ENCODE data around the gene SLC22A14. TPM values are rescaled to one million over a fixed set of nuclear protein-coding genes. Genes with fewer than 3 reads are reported as not detected.

Gene SLC22A14
- total and polyA plus RNA-seq, 9 of the 15 experiments (the other 6 are each of a cell fraction or from before 2014, with no cell fraction given) = 0.03 to 0.07 TPM; not detected in 7

GRCh38 chr3:38346587-38347410 is 64.7 kb downstream of the SLC22A14 start, which contains the start of gene XYLB (continued):
- TF ChIP-seq TSC22D4 (tag; IDR thresholded peaks at IDR 0.05) (no peak), TAL1 (IDR thresholded peaks at IDR 0.05) (no peak), CHAMP1 (IDR thresholded peaks at IDR 0.05) (no peak), DACH1 (IDR thresholded peaks at IDR 0.05; ENCODE audit: partially characterized antibody) (no peak), PRPF4 (IDR thresholded peaks at IDR 0.05; ENCODE audit: insufficient read depth, low read depth, low read length, poor library complexity, severe bottlenecking) (no peak), SLC30A9 (CRISPR knock-in tag; IDR thresholded peaks at IDR 0.05) (no peak), KHSRP (IDR thresholded peaks at IDR 0.05) (no peak), ARID3B (CRISPR knock-in tag; IDR thresholded peaks at IDR 0.05; ENCODE audit: borderline replicate concordance) (no peak), ZNF830 (CRISPR knock-in tag; IDR thresholded peaks at IDR 0.05) (peak; percentile 9; the same call in 1 of the 2 replicates), BRD9 (IDR thresholded peaks at IDR 0.05; ENCODE audit: low read depth, partially characterized antibody) (no peak), SNAPC5 (CRISPR knock-in tag; IDR thresholded peaks at IDR 0.05) (no peak), JUNB (CRISPR knock-in tag; conservative IDR thresholded peaks at IDR 0.05) (no peak), HDAC2 (IDR thresholded peaks at IDR 0.05) (peak; percentile 28), ZNF507 (tag; conservative IDR thresholded peaks at IDR 0.05) (no peak), ESRRA (IDR thresholded peaks at IDR 0.05; ENCODE audit: borderline replicate concordance, low read depth) (peak; percentile 55; the same call in 1 of the 2 replicates), STAT5A (IDR thresholded peaks at IDR 0.05; ENCODE audit: borderline replicate concordance, low read length) (no peak), NCOA1 (IDR thresholded peaks at IDR 0.05; ENCODE audit: low read depth) (no peak), CEBPZ (IDR thresholded peaks at IDR 0.05; ENCODE audit: borderline replicate concordance, low read depth, low read length) (no peak), SNIP1 (IDR thresholded peaks at IDR 0.05; ENCODE audit: low read depth) (no peak), ZNF561 (CRISPR knock-in tag; conservative IDR thresholded peaks at IDR 0.05) (no peak), YBX1 (IDR thresholded peaks at IDR 0.05) (no peak)

Data from K562 (cell line).